Stomach (tissue), 4 donors: ENCODE measurements around the gene GDF15.

Experiments
- CTCF ChIP-seq, 7 experiments: fragments of 450-650 bp in 4 of 7; fragments of 200-600 bp in 3 of 7; sonication (generic) in 3 of 7; IDR thresholded peaks; one replicate each; pipeline ENCODE4 v1.5.1; 2016 to 2019; ENCODE audit warnings: antibody characterized with exemption in 7 of 7, control low read depth in 2 of 7, mild to moderate bottlenecking in 1 of 7
- EP300 ChIP-seq: sonication (generic); formaldehyde crosslinking; IDR thresholded peaks from one replicate; pipeline ENCODE4 v1.6.1; 2017; ENCODE audit warnings: antibody characterized with exemption
- POLR2A ChIP-seq, 4 donors: fragments of 450-650 bp; IDR thresholded peaks; one replicate each; pipeline ENCODE4 v1.6.1; 2016; ENCODE audit warnings: antibody characterized with exemption in 4 of 4, control low read depth in 2 of 4, mild to moderate bottlenecking in 1 of 4, moderate library complexity in 1 of 4
- POLR2AphosphoS5 ChIP-seq, 3 donors: sonication (generic); formaldehyde crosslinking; IDR thresholded peaks; one replicate each; pipeline ENCODE4 v1.6.1; 2016; ENCODE audit warnings: antibody characterized with exemption in 3 of 3

- TF ChIP-seq CTCF (IDR thresholded peaks at IDR 0.05) (no peak), POLR2AphosphoS5 (IDR thresholded peaks at IDR 0.05) (peak in 1 of 3 donors; percentile 46), POLR2A (IDR thresholded peaks at IDR 0.05) (no peak), EP300 (no peak)
These were observed 43.1 kb downstream of the GDF15 start for GRCh38 chr19:18428787-18429674.
